Hematopoietic multipotent progenitor cell treated with erythropoietin and hydrocortisone succinate and interleukin-3 and kit ligand, for 17 days (in vitro differentiated cells): Measurements from ENCODE around the gene ZNF106.

Experiments used
- DNase-seq: peaks from one replicate; pipeline ENCODE4 v3.0.0-alpha.2; 2015; ENCODE audit warnings: low spot score

Gene ZNF106

GRCh38 chr15:42367041-42367440, 123.9 kb downstream of the ZNF106 start:
- DNase-seq, result no peak

GRCh38 chr15:42365921-42366550, 124.9 kb downstream of the ZNF106 start:
- no peak for DNase-seq

- DNase-seq, result peak; percentile 15
Observed at GRCh38 chr15:42364529-42364928, 126.4 kb downstream of the ZNF106 start.

- DNase-seq, result no peak
Observed at GRCh38 chr15:42363942-42364341, 127.0 kb downstream of the ZNF106 start.

- DNase-seq, result no peak
Observed at GRCh38 chr15:42363487-42363886, 127.5 kb downstream of the ZNF106 start.
